ENCODE data around the gene SFRP4. TPM values are rescaled to one million over a fixed set of nuclear protein-coding genes. Genes with fewer than 3 reads are reported as not detected.

Gene SFRP4
- total RNA-seq, 1 donor from 2014 or later = 25.7 TPM

DNA sequence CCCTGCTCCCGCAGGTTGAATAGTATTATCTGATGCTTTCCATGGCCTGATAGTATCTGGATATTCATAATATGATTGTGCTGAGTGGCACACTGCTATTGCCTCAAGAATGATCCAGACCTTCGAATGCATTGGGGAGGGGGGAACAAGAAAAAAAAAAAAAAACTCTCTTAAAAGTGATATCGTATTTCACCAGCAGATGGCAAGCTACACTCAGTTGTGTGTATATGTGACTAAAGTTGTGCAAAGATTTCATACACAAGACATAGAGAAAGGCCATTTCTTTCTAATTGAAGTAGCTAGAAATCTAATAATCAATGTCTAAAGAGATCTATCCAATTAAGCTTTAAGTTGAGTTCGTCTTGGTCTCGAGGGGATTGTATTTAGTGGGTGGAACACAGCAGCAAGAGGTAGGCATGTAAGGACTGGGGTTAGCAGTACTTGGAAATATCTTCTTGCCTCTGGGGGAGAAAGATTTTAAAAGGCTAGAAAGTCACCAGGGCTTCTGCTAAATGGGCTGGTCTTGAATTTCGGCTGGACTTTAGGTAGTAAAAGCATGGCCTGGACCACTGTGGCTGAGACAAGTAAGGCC, 15.3 kb downstream of the SFRP4 start:
- H3K27ac ChIP-seq = no peak overlapping the region
- intact Hi-C loops (cut with DNase I) = loop anchor here (1.0 to 2.0 kb wide), 2 partner anchors 205 to 321 kb away; no protein-coding TSS in a partner anchor
- H3K4me3 ChIP-seq = no peak overlapping the region
- DNase-seq (ENCODE audit: low spot score in 2 of 2) = no peak
- H3K4me1 ChIP-seq = no peaks in the 10 kb centered on the region
- TF ChIP-seq, protein P1, sequence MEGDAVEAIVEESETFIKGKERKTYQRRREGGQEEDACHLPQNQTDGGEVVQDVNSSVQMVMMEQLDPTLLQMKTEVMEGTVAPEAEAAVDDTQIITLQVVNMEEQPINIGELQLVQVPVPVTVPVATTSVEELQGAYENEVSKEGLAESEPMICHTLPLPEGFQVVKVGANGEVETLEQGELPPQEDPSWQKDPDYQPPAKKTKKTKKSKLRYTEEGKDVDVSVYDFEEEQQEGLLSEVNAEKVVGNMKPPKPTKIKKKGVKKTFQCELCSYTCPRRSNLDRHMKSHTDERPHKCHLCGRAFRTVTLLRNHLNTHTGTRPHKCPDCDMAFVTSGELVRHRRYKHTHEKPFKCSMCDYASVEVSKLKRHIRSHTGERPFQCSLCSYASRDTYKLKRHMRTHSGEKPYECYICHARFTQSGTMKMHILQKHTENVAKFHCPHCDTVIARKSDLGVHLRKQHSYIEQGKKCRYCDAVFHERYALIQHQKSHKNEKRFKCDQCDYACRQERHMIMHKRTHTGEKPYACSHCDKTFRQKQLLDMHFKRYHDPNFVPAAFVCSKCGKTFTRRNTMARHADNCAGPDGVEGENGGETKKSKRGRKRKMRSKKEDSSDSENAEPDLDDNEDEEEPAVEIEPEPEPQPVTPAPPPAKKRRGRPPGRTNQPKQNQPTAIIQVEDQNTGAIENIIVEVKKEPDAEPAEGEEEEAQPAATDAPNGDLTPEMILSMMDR (IDR thresholded peaks at IDR 0.05) = peak; percentile 32 to 79 (median 72)
- no peaks in the 10 kb centered on the region for H3K27me3 ChIP-seq
- H3K36me3 ChIP-seq = peaks cover 0 to 7% of the 10 kb centered on the region in 2 donors
- H3K9me3 ChIP-seq = no peaks in the 10 kb centered on the region

GRCh38 chr7:37899712-37900247, 16.8 kb downstream of the SFRP4 start:
- TF ChIP-seq, protein P1 (IDR thresholded peaks at IDR 0.05) = no peak
- H3K27ac ChIP-seq = no peak overlapping the region
- no peaks in the 10 kb centered on the region for H3K4me1 ChIP-seq
- H3K4me3 ChIP-seq = no peak overlapping the region
- no peaks in the 10 kb centered on the region for H3K36me3 ChIP-seq
- no peaks in the 10 kb centered on the region for H3K27me3 ChIP-seq
- intact Hi-C loops (cut with DNase I) = loop anchor here (2.0 kb wide), 1 partner anchor 207 kb away; no protein-coding TSS in a partner anchor
- no peaks in the 10 kb centered on the region for H3K9me3 ChIP-seq
- no peak for DNase-seq (ENCODE audit: low spot score in 2 of 2)

GRCh38 chr7:37894671-37895070, 21.9 kb downstream of the SFRP4 start:
- TF ChIP-seq, protein P1 (IDR thresholded peaks at IDR 0.05) = no peak
- no peaks in the 10 kb centered on the region for H3K36me3 ChIP-seq
- intact Hi-C loops (cut with DNase I) = no loop called here
- DNase-seq (ENCODE audit: low spot score in 2 of 2) = no peak
- no peaks in the 10 kb centered on the region for H3K9me3 ChIP-seq
- H3K4me3 ChIP-seq = no peak overlapping the region
- no peak overlapping the region for H3K27ac ChIP-seq
- H3K27me3 ChIP-seq = no peaks in the 10 kb centered on the region
- no peaks in the 10 kb centered on the region for H3K4me1 ChIP-seq

DNA sequence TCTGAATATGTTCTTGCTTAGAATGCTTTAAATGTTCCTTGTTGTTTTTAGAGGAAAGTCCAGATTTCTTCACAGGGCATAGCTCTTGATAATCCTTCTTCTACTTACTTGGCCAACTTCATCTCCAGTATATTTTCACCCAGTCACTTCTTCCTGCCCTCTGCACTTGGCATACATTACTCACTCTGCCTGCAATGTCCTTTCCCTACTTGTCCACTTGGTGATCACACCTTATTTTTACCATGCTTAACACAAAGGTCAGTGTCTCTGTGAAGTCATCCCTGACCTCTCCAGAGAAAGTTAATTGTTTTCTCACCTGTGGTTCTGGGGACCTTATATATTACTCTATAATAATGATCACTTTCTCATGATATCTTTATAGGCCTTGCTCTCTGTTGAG, 23.3 kb downstream of the SFRP4 start:
- H3K9me3 ChIP-seq = no peaks in the 10 kb centered on the region
- TF ChIP-seq, protein P1 (IDR thresholded peaks at IDR 0.05) = no peak
- H3K27me3 ChIP-seq = no peaks in the 10 kb centered on the region
- intact Hi-C loops (cut with DNase I) = no loop called here
- H3K27ac ChIP-seq = no peak overlapping the region
- no peak overlapping the region for H3K4me3 ChIP-seq
- no peaks in the 10 kb centered on the region for H3K4me1 ChIP-seq
- no peak for DNase-seq (ENCODE audit: low spot score in 2 of 2)
- H3K36me3 ChIP-seq = no peaks in the 10 kb centered on the region

GRCh38 chr7:37882086-37882485, 34.5 kb downstream of the SFRP4 start:
- no peak for DNase-seq (ENCODE audit: low spot score in 2 of 2)
- Histone ChIP-seq H3K4me3 (no peak overlapping the region), H3K27me3 (no peaks in the 10 kb centered on the region), H3K9me3 (no peaks in the 10 kb centered on the region), H3K27ac (no peak overlapping the region), H3K4me1 (no peaks in the 10 kb centered on the region), H3K36me3 (no peaks in the 10 kb centered on the region)
- intact Hi-C loops (cut with DNase I) = no loop called here
- TF ChIP-seq, protein P1 (IDR thresholded peaks at IDR 0.05) = no peak

Other genes with a start within 250 kb of the SFRP4 start
- gene GPR141, start 233.1 kb downstream of the SFRP4 start, total RNA-seq = not detected
- gene NME8, start 68.2 kb downstream of the SFRP4 start, total RNA-seq = 0.96 TPM
- 144 TPM for gene EPDR1, start 3.8 kb upstream of the SFRP4 start, total RNA-seq